GM21526 (cell line): ENCODE data around the gene KCNAB1.
"Not testable (repeated sequence)": the region's sequence is repeated elsewhere in the genome, so short reads cannot be mapped to it uniquely, and the experiment has no call there.

Source experiments
- ATAC-seq: cut with Tn5 transposase; IDR thresholded peaks from one replicate; pipeline ENCODE4 v1.9.1; 2021; ENCODE audit warnings: moderate library complexity; ENCODE audit not compliant: unreplicated experiment, low FRiP score

The KCNAB1 gene

GRCh38 chr3:156551746-156552145, 431.4 kb downstream of the KCNAB1 start:
- no peak for ATAC-seq

- no peak for ATAC-seq
Measured at GRCh38 chr3:156552973-156553372, 432.6 kb downstream of the KCNAB1 start.

GRCh38 chr3:156553705-156554356, 433.5 kb downstream of the KCNAB1 start:
- no peak for ATAC-seq

- no peak for ATAC-seq
Measured at GRCh38 chr3:156554515-156554841, 434.1 kb downstream of the KCNAB1 start.

- peak; percentile 98 for ATAC-seq
Measured at GRCh38 chr3:156554842-156555687, 434.7 kb downstream of the KCNAB1 start, which contains the start of gene SSR3. Gene SSR3 (minus strand): TSS chr3:156555117. CDS start chr3:156555089, 28 bp downstream.

- ATAC-seq: no peak
Measured at GRCh38 chr3:156558389-156558788, 438.0 kb downstream of the KCNAB1 start.

- no peak for ATAC-seq
Measured at GRCh38 chr3:156559321-156559720, 438.9 kb downstream of the KCNAB1 start.

GRCh38 chr3:156561533-156561932, 441.2 kb downstream of the KCNAB1 start:
- no peak for ATAC-seq

GRCh38 chr3:156562486-156562885, 442.1 kb downstream of the KCNAB1 start:
- ATAC-seq: not testable (repeated sequence)

GRCh38 chr3:156563900-156564682, 443.7 kb downstream of the KCNAB1 start:
- ATAC-seq: no peak

GRCh38 chr3:156569016-156569415, 448.6 kb downstream of the KCNAB1 start:
- not testable (repeated sequence) for ATAC-seq

- not testable (repeated sequence) for ATAC-seq
Measured at GRCh38 chr3:156569881-156570280, 449.5 kb downstream of the KCNAB1 start.

GRCh38 chr3:156575641-156576040, 455.3 kb downstream of the KCNAB1 start:
- no peak for ATAC-seq

GRCh38 chr3:156576051-156576450, 455.7 kb downstream of the KCNAB1 start:
- ATAC-seq: no peak

- ATAC-seq: no peak
Measured at GRCh38 chr3:156576651-156577348, 456.4 kb downstream of the KCNAB1 start.

- no peak for ATAC-seq
Measured at GRCh38 chr3:156577736-156578135, 457.4 kb downstream of the KCNAB1 start.

GRCh38 chr3:156579427-156579851, 459.1 kb downstream of the KCNAB1 start:
- no peak for ATAC-seq

- ATAC-seq: no peak
Measured at GRCh38 chr3:156581033-156581432, 460.7 kb downstream of the KCNAB1 start.

- no peak for ATAC-seq
Measured at GRCh38 chr3:156581954-156582353, 461.6 kb downstream of the KCNAB1 start.

GRCh38 chr3:156582532-156583183, 462.3 kb downstream of the KCNAB1 start:
- ATAC-seq: peak; percentile 48
